Chondrocyte (in vitro differentiated cells): ENCODE results near the gene GRIN3B. TPM values are rescaled to one million over a fixed set of nuclear protein-coding genes. Genes with fewer than 3 reads are reported as not detected.

ENCODE experiments used
- DNase-seq: peaks from one replicate; pipeline ENCODE4 v3.0.0; 2021; ENCODE audit warnings: mixed read lengths, low spot score
- H3K27ac Mint-ChIP-seq: one replicate; pipeline ENCODE4 v1.8.0; 2021; ENCODE audit warnings: mild to moderate bottlenecking, moderate library complexity, mixed read lengths; ENCODE audit not compliant: unreplicated experiment
- H3K27me3 Mint-ChIP-seq: 2 replicates; pipeline ENCODE4 v1.8.0; 2021; ENCODE audit warnings: low read depth, mixed read lengths
- H3K36me3 Mint-ChIP-seq: 2 replicates; pipeline ENCODE4 v1.8.0; 2021; ENCODE audit warnings: low read depth, mixed read lengths
- H3K4me1 Mint-ChIP-seq: 2 replicates; pipeline ENCODE4 v1.8.0; 2021; ENCODE audit warnings: low read depth, mild to moderate bottlenecking, mixed read lengths
- H3K4me3 Mint-ChIP-seq: one replicate; pipeline ENCODE4 v1.8.0; 2021; ENCODE audit warnings: mild to moderate bottlenecking, moderate library complexity, mixed read lengths; ENCODE audit not compliant: unreplicated experiment
- H3K9me3 Mint-ChIP-seq: 2 replicates; pipeline ENCODE4 v1.8.0; 2021; ENCODE audit warnings: low read depth, mixed read lengths
- total RNA-seq: library from RNA; stranded (reverse); gene quantifications from 3 replicates; pipeline ENCODE4 v1.2.1, GENCODE V29; 2021
- TF ChIP-seq, protein P1 (sequence below): fragments of 200-600 bp; sonication (generic); IDR thresholded peaks from 2 replicates; pipeline ENCODE4 v1.5.0; 2021; ENCODE audit warnings: antibody characterized with exemption, mild to moderate bottlenecking, moderate library complexity

GRIN3B gene
- total RNA-seq, 1 donor from 2014 or later = 0.67 TPM

DNA sequence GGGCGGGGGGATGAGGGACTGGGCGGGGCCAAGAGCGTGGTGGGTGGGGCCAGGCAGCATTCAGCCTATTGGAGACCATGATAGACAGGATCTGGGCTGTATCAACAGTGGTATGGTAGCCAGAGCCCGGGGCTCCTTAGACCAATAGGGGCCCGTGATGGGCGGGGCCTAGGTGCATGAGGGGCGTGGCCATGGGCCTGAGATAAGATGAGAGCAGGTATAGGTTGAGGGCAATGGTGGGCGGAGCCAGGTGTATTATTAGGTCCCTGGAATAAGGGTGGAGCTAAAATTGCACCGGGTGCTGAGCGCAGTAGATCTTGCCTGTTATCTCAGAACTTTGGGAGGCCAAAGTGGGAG lies 45.0 kb downstream of the GRIN3B start:
- peaks cover 13% of the 10 kb centered on the region for H3K4me1 Mint-ChIP-seq
- no peaks in the 10 kb centered on the region for H3K27me3 Mint-ChIP-seq
- no peaks in the 10 kb centered on the region for H3K36me3 Mint-ChIP-seq
- H3K9me3 Mint-ChIP-seq = no peaks in the 10 kb centered on the region
- no peak overlapping the region for H3K4me3 Mint-ChIP-seq
- TF ChIP-seq, protein P1, sequence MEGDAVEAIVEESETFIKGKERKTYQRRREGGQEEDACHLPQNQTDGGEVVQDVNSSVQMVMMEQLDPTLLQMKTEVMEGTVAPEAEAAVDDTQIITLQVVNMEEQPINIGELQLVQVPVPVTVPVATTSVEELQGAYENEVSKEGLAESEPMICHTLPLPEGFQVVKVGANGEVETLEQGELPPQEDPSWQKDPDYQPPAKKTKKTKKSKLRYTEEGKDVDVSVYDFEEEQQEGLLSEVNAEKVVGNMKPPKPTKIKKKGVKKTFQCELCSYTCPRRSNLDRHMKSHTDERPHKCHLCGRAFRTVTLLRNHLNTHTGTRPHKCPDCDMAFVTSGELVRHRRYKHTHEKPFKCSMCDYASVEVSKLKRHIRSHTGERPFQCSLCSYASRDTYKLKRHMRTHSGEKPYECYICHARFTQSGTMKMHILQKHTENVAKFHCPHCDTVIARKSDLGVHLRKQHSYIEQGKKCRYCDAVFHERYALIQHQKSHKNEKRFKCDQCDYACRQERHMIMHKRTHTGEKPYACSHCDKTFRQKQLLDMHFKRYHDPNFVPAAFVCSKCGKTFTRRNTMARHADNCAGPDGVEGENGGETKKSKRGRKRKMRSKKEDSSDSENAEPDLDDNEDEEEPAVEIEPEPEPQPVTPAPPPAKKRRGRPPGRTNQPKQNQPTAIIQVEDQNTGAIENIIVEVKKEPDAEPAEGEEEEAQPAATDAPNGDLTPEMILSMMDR = no peak
- DNase-seq = no peak
- H3K27ac Mint-ChIP-seq = no peak overlapping the region

DNA sequence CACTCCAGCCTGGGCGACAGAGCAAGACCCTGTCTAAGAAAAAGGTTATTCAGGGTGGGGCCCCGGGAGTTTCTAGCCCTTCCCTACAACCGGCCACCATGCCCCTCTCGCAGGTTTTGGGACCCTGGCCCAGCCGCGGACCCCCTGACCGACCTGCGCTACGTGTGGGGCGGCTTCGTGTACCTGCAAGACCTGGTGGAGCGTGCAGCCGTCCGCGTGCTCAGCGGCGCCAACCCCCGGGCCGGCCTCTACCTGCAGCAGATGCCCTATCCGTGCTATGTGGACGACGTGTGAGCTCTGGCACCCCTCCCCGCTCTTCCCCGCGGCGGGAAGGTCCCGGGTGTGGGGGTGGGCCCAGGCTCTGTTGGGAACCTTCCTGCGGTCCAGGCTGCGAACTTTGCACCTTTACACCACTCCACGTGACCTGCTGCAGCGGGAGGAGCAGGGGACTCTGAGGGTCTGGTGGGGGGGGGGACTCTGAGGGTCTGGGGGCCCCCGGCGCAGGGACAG lies 46.0 kb downstream of the GRIN3B start:
- Mint-ChIP-seq H3K27ac (no peak overlapping the region), H3K27me3 (no peaks in the 10 kb centered on the region), H3K36me3 (no peaks in the 10 kb centered on the region), H3K4me3 (no peak overlapping the region), H3K9me3 (no peaks in the 10 kb centered on the region), H3K4me1 (peaks cover 4% of the 10 kb centered on the region)
- TF ChIP-seq, protein P1 = no peak
- DNase-seq = no peak

DNA sequence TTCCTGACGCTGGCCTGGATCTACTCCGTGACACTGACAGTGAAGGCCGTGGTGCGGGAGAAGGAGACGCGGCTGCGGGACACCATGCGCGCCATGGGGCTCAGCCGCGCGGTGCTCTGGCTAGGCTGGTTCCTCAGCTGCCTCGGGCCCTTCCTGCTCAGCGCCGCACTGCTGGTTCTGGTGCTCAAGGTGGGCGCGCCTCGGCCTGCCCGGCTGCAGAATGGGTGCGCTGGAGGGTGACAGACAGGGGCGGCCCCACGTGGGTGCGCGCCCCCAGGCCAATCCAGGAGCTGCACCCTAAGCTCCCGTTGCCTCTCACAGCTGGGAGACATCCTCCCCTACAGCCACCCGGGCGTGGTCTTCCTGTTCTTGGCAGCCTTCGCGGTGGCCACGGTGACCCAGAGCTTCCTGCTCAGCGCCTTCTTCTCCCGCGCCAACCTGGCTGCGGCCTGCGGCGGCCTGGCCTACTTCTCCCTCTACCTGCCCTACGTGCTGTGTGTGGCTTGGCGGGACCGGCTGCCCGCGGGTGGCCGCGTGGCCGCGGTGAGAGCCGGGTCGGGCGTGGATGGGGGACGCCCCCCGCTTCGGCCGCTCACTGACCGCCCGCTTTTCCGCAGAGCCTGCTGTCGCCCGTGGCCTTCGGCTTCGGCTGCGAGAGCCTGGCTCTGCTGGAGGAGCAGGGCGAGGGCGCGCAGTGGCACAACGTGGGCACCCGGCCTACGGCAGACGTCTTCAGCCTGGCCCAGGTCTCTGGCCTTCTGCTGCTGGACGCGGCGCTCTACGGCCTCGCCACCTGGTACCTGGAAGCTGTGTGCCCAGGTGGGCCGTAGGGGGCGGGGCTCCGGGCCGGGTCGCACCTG lies 46.8 kb downstream of the GRIN3B start:
- no peaks in the 10 kb centered on the region for H3K4me1 Mint-ChIP-seq
- H3K36me3 Mint-ChIP-seq = no peaks in the 10 kb centered on the region
- no peaks in the 10 kb centered on the region for H3K27me3 Mint-ChIP-seq
- no peak for DNase-seq
- TF ChIP-seq, protein P1 = no peak
- no peak overlapping the region for H3K27ac Mint-ChIP-seq
- H3K4me3 Mint-ChIP-seq = no peak overlapping the region
- H3K9me3 Mint-ChIP-seq = no peaks in the 10 kb centered on the region

DNA sequence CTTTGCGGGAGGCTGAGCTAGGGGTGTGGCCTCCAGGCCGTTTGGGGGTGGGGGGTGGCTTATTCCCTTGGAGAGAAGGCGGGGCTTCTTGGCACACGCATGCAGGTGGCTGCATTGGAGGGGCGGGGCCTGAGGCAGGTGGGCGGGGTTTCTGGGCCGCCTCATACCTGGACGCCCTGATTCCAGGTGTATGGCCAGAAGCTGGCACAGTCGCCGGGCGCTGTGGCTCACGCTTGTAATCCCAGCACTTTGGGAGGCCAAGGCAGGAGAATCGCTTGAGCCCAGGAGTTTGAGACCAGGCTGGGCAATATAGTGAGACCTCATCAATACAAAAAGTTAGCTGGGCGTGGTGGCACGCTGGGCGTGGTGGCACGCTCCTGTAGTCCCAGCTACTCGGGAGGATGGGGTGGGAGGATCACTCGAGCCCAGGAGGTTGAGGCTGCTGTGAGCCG lies 47.5 kb downstream of the GRIN3B start:
- H3K4me1 Mint-ChIP-seq = no peaks in the 10 kb centered on the region
- H3K36me3 Mint-ChIP-seq = no peaks in the 10 kb centered on the region
- H3K9me3 Mint-ChIP-seq = no peaks in the 10 kb centered on the region
- no peak overlapping the region for H3K4me3 Mint-ChIP-seq
- TF ChIP-seq, protein P1 = no peak
- no peak overlapping the region for H3K27ac Mint-ChIP-seq
- no peaks in the 10 kb centered on the region for H3K27me3 Mint-ChIP-seq
- no peak for DNase-seq

DNA sequence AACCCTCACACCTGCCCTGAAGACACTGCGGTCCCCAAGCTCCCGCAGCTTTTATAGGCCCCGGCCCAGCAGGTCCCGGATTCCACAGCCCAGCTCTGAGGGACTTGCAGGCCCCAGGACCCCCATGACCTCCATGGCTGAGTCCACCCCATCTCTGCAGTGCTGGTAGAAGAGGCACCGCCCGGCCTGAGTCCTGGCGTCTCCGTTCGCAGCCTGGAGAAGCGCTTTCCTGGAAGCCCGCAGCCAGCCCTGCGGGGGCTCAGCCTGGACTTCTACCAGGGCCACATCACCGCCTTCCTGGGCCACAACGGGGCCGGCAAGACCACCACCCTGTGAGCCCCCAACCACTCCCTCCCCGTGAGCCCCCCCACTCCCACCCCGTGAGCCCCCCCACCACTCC lies 48.9 kb downstream of the GRIN3B start:
- DNase-seq = no peak
- Mint-ChIP-seq H3K4me3 (no peak overlapping the region), H3K9me3 (no peaks in the 10 kb centered on the region), H3K4me1 (no peaks in the 10 kb centered on the region), H3K27ac (no peak overlapping the region), H3K27me3 (no peaks in the 10 kb centered on the region), H3K36me3 (no peaks in the 10 kb centered on the region)
- TF ChIP-seq, protein P1 = no peak
